Right atrium auricular region (tissue), 2 donors: ENCODE results near the gene NDE1. TPM values are rescaled to one million over a fixed set of nuclear protein-coding genes. Genes with fewer than 3 reads are reported as not detected.
A peak's percentile ranks its signal among the peaks of the same experiment; 100 is the strongest.
"Not testable (repeated sequence)": the region's sequence is repeated elsewhere in the genome, so short reads cannot be mapped to it uniquely, and the experiment has no call there.

Experiments used
- DNase-seq: peaks from one replicate; pipeline ENCODE4 v3.0.0-alpha.2; 2019; ENCODE audit warnings: low spot score
- H3K27ac ChIP-seq, 2 donors: fragments of 200-600 bp; sonication (generic); 1 replicate in 1 of 2; 2 replicates in 1 of 2; pipeline ENCODE4 v1.5.1; 2016 to 2019
- H3K27me3 ChIP-seq, 2 donors: fragments of 200-600 bp; sonication (generic); one replicate each; pipeline versions ENCODE4 v1.5.1 to v1.6.0; 2017 to 2019
- H3K36me3 ChIP-seq: fragments of 200-600 bp; sonication (generic); one replicate; pipeline ENCODE4 v1.5.1; 2016
- H3K4me1 ChIP-seq, 2 donors: fragments of 200-600 bp; sonication (generic); one replicate each; pipeline versions ENCODE4 v1.5.1 to v1.6.0; 2017 to 2019
- H3K4me3 ChIP-seq, 2 donors: fragments of 200-600 bp; sonication (generic); 1 replicate in 1 of 2; 2 replicates in 1 of 2; pipeline ENCODE4 v1.5.1; 2017 to 2019; ENCODE audit warnings: mild to moderate bottlenecking in 1 of 2, moderate library complexity in 1 of 2
- H3K9me3 ChIP-seq, 2 donors: fragments of 200-600 bp; sonication (generic); one replicate each; pipeline ENCODE4 v1.5.1; 2019
- CTCF ChIP-seq, 2 donors: fragments of 200-600 bp; sonication (generic); IDR thresholded peaks; one replicate each; pipeline ENCODE4 v1.5.1; 2019; ENCODE audit warnings: antibody characterized with exemption in 2 of 2
- total RNA-seq, 2 donors: library from RNA; depleted of rRNA; stranded (reverse); fragments of >200 nt; gene quantifications; one replicate each; pipeline ENCODE4 v1.1.0, GENCODE V29; 2016

NDE1 gene
- total RNA-seq, 2 donors from 2014 or later, result 12.5 to 18.6 TPM

DNA sequence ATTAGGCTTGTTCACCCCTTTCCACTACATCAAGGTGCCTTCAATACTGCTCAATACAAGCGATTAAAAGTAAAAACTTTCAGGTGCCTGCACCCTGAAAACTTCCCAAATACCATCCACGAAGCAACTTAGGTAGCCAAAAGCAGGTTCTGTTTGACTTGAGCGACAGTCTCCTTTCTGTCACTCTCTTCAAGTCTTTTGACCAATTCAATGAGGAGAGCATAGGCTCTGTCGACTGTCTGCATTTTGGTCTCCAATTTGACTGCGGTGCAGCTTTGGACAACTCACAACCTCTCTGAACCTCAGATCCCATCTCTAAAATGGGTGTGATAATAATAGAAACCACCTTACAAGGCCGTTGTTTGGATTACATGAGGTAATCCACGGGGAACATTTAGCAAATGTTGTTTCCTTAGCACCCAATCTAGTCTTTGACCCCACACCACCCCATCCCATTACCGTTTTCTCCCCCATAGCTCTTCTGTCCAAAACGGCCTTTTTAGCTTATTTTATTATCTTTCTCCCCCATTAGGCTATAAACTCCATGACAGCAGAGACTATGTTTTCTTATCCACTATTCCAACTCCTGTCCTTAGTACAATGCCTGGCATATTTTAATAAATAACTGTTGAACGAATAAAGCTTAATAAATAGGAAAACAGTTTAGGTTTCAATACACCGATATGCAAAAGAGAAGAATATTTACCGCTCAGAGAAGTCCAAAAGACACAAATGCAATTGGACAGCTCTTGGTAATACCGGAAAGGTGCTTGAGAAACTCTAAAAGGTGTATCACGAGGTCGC lies 8.1 kb upstream of the NDE1 start:
- Histone ChIP-seq H3K4me3 (peak overlapping the region; percentile 88 to 95), H3K9me3 (no peaks in the 10 kb centered on the region), H3K27me3 (no peaks in the 10 kb centered on the region), H3K36me3 (peaks cover 21% of the 10 kb centered on the region), H3K27ac (peak overlapping the region; percentile 99), H3K4me1 (peaks cover 0 to 25% of the 10 kb centered on the region in 2 donors)
- no peak for DNase-seq
- no peak for TF ChIP-seq CTCF (IDR thresholded peaks at IDR 0.05)

DNA sequence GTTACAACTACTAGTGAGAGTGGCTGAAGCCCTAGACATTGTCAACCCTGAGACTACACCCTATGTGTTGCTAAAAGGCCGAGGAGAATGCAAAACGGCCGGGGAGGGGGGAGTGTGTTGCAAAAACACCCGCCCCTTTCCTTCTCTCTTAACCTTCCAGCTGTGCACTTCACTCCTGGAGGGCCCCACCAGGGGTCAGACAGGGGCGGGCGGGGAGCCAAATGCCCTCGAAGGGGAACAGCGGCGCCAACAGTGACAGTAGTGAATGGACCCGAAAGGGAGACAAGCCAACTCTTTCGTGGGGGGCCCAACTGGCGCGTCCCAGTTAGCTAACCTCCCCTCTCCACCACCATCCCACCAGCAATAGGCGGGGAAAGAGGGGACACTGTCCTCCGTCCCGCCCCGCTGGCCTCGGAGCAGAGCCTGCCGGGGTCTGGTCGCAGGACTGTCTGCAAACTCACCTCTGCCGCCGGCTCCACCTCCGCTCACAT lies 7.4 kb upstream of the NDE1 start:
- peak in 1 of 2 donors; percentile 46 for TF ChIP-seq CTCF (IDR thresholded peaks at IDR 0.05)
- H3K4me1 ChIP-seq, result peaks cover 0 to 25% of the 10 kb centered on the region in 2 donors
- H3K36me3 ChIP-seq, result peaks cover 15% of the 10 kb centered on the region
- H3K27ac ChIP-seq, result peak overlapping the region; percentile 99
- peak; percentile 77 for DNase-seq
- H3K9me3 ChIP-seq, result no peaks in the 10 kb centered on the region
- peak overlapping the region; percentile 88 to 95 for H3K4me3 ChIP-seq
- H3K27me3 ChIP-seq, result no peaks in the 10 kb centered on the region

- peak; percentile 44 to 65 for TF ChIP-seq CTCF (IDR thresholded peaks at IDR 0.05)
- Histone ChIP-seq H3K36me3 (peaks cover 8% of the 10 kb centered on the region), H3K27me3 (no peaks in the 10 kb centered on the region), H3K4me3 (peak within 1 kb of the TSS; percentile 88 to 95), H3K4me1 (peaks cover 0 to 25% of the 10 kb centered on the region in 2 donors), H3K27ac (peak within 1 kb of the TSS; percentile 99), H3K9me3 (no peaks in the 10 kb centered on the region)
- peak; percentile 97 for DNase-seq
These were observed 6.7 kb upstream of the NDE1 start, which contains the start of gene MARF1 for GRCh38 chr16:15643048-15643945. TSS of gene MARF1 (minus strand) at chr16:15643154. CDS start at chr16:15639233, 3,921 bp downstream.

DNA sequence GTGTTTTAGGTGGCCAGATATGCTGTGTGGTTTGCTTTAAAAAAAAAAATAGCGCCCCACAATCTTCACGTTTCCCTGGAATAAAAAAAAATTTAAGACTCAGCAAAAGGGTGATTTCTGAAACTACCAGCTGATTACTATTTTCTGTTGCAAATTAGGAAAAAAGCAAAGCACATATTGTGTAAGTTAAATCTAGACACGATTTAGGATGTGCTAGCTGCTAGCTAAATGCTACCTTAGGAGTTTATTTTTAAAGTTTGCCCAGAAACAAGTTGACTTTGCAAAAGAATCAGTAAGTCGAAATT lies 6.1 kb upstream of the NDE1 start:
- peaks cover 0 to 25% of the 10 kb centered on the region in 2 donors for H3K4me1 ChIP-seq
- H3K9me3 ChIP-seq, result no peaks in the 10 kb centered on the region
- H3K27ac ChIP-seq, result peak overlapping the region; percentile 99
- H3K4me3 ChIP-seq, result peak overlapping the region; percentile 88 to 95
- no peak for DNase-seq
- no peaks in the 10 kb centered on the region for H3K27me3 ChIP-seq
- peaks cover 2% of the 10 kb centered on the region for H3K36me3 ChIP-seq
- no peak for TF ChIP-seq CTCF (IDR thresholded peaks at IDR 0.05)

GRCh38 chr16:15644267-15644961 lies 5.6 kb upstream of the NDE1 start:
- peaks cover 0 to 27% of the 10 kb centered on the region in 2 donors for H3K4me1 ChIP-seq
- DNase-seq, result no peak
- H3K4me3 ChIP-seq, result no peak overlapping the region
- no peak for TF ChIP-seq CTCF (IDR thresholded peaks at IDR 0.05)
- H3K9me3 ChIP-seq, result no peaks in the 10 kb centered on the region
- H3K36me3 ChIP-seq, result no peaks in the 10 kb centered on the region
- H3K27me3 ChIP-seq, result no peaks in the 10 kb centered on the region
- H3K27ac ChIP-seq, result no peak overlapping the region

GRCh38 chr16:15644962-15645465 lies 5.0 kb upstream of the NDE1 start:
- peaks cover 0 to 30% of the 10 kb centered on the region in 2 donors for H3K4me1 ChIP-seq
- not testable (repeated sequence) for H3K36me3 ChIP-seq

DNA sequence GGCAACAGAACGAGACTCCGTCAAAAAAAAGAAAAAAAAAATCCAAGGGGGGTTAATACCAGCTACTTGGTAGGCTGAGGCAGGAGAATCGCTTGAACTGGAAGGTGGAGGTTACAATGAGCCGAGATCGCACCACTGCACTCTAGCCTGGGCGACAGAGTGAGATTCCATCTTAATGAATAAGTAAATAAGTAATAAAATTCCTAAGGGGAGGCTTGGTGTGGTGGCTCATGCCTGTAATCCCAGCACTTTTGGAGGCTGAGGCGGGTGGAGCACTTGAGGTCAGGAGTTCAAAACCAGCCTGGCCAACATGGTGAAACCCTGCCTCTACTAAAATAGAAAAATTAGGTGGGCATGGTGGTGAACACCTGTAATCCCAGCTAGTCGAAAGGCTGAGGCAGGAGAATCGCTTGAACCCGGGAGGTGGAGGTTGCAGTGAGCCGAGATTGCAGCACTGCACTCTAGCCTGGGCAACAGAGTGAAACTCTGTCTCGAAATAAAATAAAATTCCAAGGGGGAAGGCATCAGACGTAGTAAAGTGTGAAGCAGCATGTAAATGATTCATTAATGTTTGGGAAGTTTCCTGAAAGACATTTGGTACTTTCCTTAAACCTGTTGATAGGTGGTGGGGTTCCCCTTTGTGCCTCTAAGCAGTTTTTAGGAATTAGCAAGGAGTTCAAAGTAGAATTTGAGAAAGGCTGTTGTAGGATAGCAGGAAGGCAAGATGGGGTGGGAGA lies 3.3 kb upstream of the NDE1 start:
- not testable (repeated sequence) for DNase-seq, H3K27ac ChIP-seq, H3K27me3 ChIP-seq, H3K4me3 ChIP-seq, H3K36me3 ChIP-seq, H3K9me3 ChIP-seq
- peaks cover 0 to 26% of the 10 kb centered on the region in 2 donors for H3K4me1 ChIP-seq

More at GRCh38 chr16:15644962-15645465, 5.0 kb upstream of the NDE1 start:
- H3K4me3 ChIP-seq, H3K27me3 ChIP-seq, H3K27ac ChIP-seq, H3K9me3 ChIP-seq, DNase-seq: not testable (repeated sequence)
